ENCODE data around the gene NQO2. TPM values are rescaled to one million over a fixed set of nuclear protein-coding genes. Genes with fewer than 3 reads are reported as not detected.

The NQO2 gene
- total and polyA plus RNA-seq, 2 of the 13 experiments (the other 11 are each of a cell fraction or from before 2014, with no cell fraction given) = 32.2 to 56.5 TPM

DNA sequence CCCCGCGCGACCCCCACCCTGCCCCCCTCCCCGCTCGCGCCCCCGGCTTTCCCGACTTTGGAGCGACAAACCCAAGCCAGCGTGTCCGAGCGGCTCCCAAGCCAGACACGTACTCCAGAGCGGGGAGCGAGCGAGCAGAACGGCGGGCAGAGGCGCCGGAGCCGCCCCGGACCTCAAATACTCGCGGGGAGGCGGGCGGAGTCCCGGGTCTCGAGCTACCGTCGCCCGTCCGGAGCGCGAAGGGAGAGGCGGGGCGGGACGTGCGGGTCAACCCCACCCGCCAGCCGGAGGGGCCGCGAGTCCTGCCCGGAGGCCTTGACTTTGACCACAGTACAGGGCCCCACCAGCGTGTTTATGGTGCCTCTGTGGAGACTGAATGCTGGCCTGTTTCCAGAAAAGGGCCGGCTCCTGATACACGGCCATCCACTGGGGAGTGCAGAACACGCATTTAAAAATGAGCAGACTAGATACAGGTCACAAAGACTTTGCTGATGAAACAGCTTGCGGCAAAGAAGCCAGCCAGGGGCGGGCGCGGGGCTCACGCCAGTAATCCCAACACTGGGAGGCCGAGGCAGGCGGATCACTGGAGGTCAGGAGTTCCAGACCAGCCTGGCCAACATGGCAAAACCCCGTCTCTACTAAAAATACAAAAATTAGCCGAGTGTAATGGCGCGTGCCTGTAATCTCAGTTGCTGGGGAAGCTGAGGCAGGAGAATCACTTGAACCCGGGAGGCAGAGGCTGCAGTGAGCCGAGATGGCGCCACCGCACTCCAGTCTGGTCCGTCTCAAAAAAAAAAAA, 28.1 kb upstream of the NQO2 start, which contains the start of gene SERPINB6 (continued):
- TF ChIP-seq, protein P1, sequence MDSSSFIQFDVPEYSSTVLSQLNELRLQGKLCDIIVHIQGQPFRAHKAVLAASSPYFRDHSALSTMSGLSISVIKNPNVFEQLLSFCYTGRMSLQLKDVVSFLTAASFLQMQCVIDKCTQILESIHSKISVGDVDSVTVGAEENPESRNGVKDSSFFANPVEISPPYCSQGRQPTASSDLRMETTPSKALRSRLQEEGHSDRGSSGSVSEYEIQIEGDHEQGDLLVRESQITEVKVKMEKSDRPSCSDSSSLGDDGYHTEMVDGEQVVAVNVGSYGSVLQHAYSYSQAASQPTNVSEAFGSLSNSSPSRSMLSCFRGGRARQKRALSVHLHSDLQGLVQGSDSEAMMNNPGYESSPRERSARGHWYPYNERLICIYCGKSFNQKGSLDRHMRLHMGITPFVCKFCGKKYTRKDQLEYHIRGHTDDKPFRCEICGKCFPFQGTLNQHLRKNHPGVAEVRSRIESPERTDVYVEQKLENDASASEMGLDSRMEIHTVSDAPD (CRISPR knock-in tag; IDR thresholded peaks at IDR 0.05) = no peak
- TF ChIP-seq, protein P2, sequence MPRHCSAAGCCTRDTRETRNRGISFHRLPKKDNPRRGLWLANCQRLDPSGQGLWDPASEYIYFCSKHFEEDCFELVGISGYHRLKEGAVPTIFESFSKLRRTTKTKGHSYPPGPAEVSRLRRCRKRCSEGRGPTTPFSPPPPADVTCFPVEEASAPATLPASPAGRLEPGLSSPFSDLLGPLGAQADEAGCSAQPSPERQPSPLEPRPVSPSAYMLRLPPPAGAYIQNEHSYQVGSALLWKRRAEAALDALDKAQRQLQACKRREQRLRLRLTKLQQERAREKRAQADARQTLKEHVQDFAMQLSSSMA (CRISPR knock-in tag; IDR thresholded peaks at IDR 0.05) = no peak
- TF ChIP-seq, protein P3, sequence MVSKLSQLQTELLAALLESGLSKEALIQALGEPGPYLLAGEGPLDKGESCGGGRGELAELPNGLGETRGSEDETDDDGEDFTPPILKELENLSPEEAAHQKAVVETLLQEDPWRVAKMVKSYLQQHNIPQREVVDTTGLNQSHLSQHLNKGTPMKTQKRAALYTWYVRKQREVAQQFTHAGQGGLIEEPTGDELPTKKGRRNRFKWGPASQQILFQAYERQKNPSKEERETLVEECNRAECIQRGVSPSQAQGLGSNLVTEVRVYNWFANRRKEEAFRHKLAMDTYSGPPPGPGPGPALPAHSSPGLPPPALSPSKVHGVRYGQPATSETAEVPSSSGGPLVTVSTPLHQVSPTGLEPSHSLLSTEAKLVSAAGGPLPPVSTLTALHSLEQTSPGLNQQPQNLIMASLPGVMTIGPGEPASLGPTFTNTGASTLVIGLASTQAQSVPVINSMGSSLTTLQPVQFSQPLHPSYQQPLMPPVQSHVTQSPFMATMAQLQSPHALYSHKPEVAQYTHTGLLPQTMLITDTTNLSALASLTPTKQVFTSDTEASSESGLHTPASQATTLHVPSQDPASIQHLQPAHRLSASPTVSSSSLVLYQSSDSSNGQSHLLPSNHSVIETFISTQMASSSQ (IDR thresholded peaks at IDR 0.05; ENCODE audit: low read depth) = 0 out of 2 replicates have a peak, but pooled peaks have one; percentile 19
- TF ChIP-seq, protein P3 (CRISPR knock-in tag; IDR thresholded peaks at IDR 0.05; ENCODE audit: borderline replicate concordance) = peak; percentile 66; the same call in 1 of the 2 replicates
- TF ChIP-seq ZFP1 (CRISPR knock-in tag; IDR thresholded peaks at IDR 0.05) (no peak), KDM3A (CRISPR knock-in tag; IDR thresholded peaks at IDR 0.05; ENCODE audit: low read depth) (peak; percentile 89), IKZF4 (CRISPR knock-in tag; IDR thresholded peaks at IDR 0.05; ENCODE audit: borderline replicate concordance, low read depth, not compliant biosample characterization) (no peak), ZZZ3 (CRISPR knock-in tag; IDR thresholded peaks at IDR 0.05; ENCODE audit: borderline replicate concordance) (no peak), ZNF772 (CRISPR knock-in tag; IDR thresholded peaks at IDR 0.05) (no peak; the same call in 1 of the 2 replicates), GZF1 (CRISPR knock-in tag; IDR thresholded peaks at IDR 0.05) (no peak), ZFP62 (CRISPR knock-in tag; IDR thresholded peaks at IDR 0.05) (no peak), ZNF607 (CRISPR knock-in tag; IDR thresholded peaks at IDR 0.05; ENCODE audit: borderline replicate concordance) (peak; percentile 38; the same call in 1 of the 2 replicates), ZNF543 (CRISPR knock-in tag; IDR thresholded peaks at IDR 0.05) (no peak; the same call in 1 of the 2 replicates), ZNF33B (CRISPR knock-in tag; IDR thresholded peaks at IDR 0.05) (no peak), KLF13 (CRISPR knock-in tag; IDR thresholded peaks at IDR 0.05) (no peak), NR2F1 (CRISPR knock-in tag; IDR thresholded peaks at IDR 0.05) (peak; percentile 25 to 61; a peak in 2 of 4 replicates), POLR2AphosphoS5 (IDR thresholded peaks at IDR 0.05; ENCODE audit: low read depth, low read length) (no peak)
- TF ChIP-seq, protein P4, sequence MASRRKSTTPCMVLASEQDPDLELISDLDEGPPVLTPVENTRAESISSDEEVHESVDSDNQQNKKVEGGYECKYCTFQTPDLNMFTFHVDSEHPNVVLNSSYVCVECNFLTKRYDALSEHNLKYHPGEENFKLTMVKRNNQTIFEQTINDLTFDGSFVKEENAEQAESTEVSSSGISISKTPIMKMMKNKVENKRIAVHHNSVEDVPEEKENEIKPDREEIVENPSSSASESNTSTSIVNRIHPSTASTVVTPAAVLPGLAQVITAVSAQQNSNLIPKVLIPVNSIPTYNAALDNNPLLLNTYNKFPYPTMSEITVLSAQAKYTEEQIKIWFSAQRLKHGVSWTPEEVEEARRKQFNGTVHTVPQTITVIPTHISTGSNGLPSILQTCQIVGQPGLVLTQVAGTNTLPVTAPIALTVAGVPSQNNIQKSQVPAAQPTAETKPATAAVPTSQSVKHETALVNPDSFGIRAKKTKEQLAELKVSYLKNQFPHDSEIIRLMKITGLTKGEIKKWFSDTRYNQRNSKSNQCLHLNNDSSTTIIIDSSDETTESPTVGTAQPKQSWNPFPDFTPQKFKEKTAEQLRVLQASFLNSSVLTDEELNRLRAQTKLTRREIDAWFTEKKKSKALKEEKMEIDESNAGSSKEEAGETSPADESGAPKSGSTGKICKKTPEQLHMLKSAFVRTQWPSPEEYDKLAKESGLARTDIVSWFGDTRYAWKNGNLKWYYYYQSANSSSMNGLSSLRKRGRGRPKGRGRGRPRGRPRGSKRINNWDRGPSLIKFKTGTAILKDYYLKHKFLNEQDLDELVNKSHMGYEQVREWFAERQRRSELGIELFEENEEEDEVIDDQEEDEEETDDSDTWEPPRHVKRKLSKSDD (CRISPR knock-in tag; IDR thresholded peaks at IDR 0.05; ENCODE audit: low read depth) = no peak
